ENCODE results near the gene UBE3A.

Gene UBE3A

GRCh38 chr15:25331404-25331803 is 107.4 kb downstream of the UBE3A start:
- no peak for DNase-seq (ENCODE audit: low read depth)

- no peak for DNase-seq (ENCODE audit: low read depth)
These were observed 109.1 kb downstream of the UBE3A start for GRCh38 chr15:25329696-25330095.

- no peak for DNase-seq (ENCODE audit: low read depth)
These were observed 111.1 kb downstream of the UBE3A start for GRCh38 chr15:25327686-25328085.

GRCh38 chr15:25325187-25325586 is 113.6 kb downstream of the UBE3A start:
- no peak for DNase-seq (ENCODE audit: low read depth)

GRCh38 chr15:25323420-25323819 is 115.4 kb downstream of the UBE3A start:
- DNase-seq (ENCODE audit: low read depth), result no peak

- no peak for DNase-seq (ENCODE audit: low read depth)
These were observed 151.0 kb downstream of the UBE3A start for GRCh38 chr15:25287823-25288222.
